WTC11 (cell line): ENCODE data around the gene ATP2B1.

Source experiments
- CTCF ChIP-seq: fragments of 200-600 bp; IDR thresholded peaks from 2 replicates; pipeline ENCODE4 v1.8.0; 2022; ENCODE audit warnings: antibody characterized with exemption
- NR2C2 ChIP-seq: sonication (generic); formaldehyde crosslinking; IDR thresholded peaks from 2 replicates; pipeline ENCODE4 v1.8.0; 2022; ENCODE audit warnings: mild to moderate bottlenecking, missing genetic modification reagents
- USF1 ChIP-seq: sonication (generic); formaldehyde crosslinking; IDR thresholded peaks from 2 replicates; pipeline ENCODE4 v1.8.0; 2022; ENCODE audit warnings: mild to moderate bottlenecking, missing genetic modification reagents
- TF ChIP-seq, protein P1 (sequence below): sonication (generic); formaldehyde crosslinking; IDR thresholded peaks from 2 replicates; pipeline ENCODE4 v1.8.1; 2022; ENCODE audit warnings: low read depth, missing genetic modification reagents, borderline replicate concordance
- TF ChIP-seq, protein P2 (sequence below): sonication (generic); formaldehyde crosslinking; IDR thresholded peaks from 2 replicates; pipeline ENCODE4 v1.8.0; 2022; ENCODE audit warnings: mild to moderate bottlenecking, missing genetic modification reagents

GRCh38 chr12:89603678-89604077 lies 105.0 kb downstream of the ATP2B1 start:
- TF ChIP-seq CTCF (no peak), NR2C2 (CRISPR knock-in tag) (no peak), USF1 (CRISPR knock-in tag) (no peak)
- TF ChIP-seq, protein P1, sequence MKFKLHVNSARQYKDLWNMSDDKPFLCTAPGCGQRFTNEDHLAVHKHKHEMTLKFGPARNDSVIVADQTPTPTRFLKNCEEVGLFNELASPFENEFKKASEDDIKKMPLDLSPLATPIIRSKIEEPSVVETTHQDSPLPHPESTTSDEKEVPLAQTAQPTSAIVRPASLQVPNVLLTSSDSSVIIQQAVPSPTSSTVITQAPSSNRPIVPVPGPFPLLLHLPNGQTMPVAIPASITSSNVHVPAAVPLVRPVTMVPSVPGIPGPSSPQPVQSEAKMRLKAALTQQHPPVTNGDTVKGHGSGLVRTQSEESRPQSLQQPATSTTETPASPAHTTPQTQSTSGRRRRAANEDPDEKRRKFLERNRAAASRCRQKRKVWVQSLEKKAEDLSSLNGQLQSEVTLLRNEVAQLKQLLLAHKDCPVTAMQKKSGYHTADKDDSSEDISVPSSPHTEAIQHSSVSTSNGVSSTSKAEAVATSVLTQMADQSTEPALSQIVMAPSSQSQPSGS (CRISPR knock-in tag): no peak
- TF ChIP-seq, protein P2, sequence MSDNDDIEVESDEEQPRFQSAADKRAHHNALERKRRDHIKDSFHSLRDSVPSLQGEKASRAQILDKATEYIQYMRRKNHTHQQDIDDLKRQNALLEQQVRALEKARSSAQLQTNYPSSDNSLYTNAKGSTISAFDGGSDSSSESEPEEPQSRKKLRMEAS (CRISPR knock-in tag): no peak
